SKM-1 treated with dmso at 0.1 percent for 144 hours (cell line): ENCODE results near the gene TRAK1.
A peak's percentile ranks its signal among the peaks of the same experiment; 100 is the strongest.

ENCODE experiments used
- DNase-seq: peaks from one replicate; lab custom pipeline; 2025; ENCODE audit not compliant: unreplicated experiment; lab: John Stamatoyannopoulos, UW

Gene TRAK1

DNA sequence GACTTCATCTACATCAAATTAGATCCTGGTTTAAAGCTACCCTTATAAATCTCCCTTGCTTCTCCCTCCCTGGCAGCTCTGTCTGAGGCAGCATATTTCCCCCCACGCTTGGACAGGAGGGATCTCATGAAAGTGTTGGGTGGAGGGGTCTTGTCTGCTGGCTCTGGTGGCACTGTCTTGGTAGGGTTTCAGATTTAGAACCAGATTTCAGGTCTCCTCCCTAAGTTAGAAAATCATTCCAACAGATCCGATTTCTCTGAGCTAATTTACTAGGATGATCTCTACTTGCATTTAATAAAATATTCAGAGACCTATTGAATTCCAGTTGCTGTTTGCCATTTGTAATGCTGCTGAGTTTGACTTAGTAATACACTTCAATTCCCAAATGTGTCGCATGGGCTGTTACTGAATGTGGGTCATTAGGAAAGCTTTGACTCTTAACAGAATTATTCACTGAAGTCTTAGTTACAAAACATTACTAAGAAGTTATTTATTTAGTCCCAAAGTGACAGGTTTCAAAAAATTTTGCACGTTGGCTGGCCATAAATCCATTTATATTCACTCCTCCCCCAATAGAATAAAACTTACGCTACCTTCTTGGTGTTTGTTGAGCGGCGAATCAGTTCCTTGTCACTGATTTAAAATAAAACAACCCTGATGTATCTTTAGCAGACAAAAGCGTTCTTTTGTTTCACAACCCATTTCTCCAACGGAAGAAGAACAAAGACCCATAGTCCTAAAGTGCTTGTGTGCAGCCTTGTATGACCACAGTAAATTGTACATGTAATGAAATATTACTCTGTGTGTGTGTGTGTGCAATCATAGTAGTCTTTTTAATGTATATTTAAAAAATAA is 84.5 kb downstream of the TRAK1 start:
- DNase-seq: no peak

DNA sequence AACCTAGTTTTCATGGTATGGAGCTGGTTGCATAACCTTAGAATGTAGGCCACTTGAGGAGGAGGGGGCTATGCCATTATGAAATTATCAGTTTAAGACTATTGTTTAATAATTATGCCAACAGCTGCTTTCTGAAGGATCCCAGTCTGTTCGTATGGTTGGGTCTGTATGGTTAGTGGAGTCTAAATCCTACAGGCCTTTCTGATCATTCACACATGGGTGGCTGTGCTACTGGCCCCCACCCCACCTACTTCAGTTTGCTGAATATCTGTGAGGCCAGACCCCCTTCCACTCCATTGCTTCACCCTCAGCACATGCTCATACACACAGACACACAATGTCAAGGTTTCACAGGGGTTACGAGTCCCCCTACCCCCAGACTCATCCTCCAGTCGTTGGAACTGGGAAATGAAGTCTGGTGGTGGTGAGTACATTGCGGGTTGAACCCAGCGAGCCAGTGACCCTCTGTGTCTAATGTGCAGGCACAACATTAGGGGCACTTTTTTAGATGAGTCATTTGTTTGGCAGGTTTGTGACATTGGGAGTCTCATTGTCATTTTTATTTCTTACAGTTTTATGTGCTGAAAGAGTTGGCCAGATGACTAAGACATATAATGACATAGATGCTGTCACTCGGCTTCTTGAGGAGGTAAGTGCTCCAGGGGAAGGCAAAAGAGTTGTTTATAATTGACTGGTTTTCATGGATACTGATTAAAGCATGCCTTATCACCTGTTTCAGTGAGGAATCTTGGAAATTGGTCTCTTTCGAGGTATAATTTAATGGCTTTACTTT is 85.3 kb downstream of the TRAK1 start:
- DNase-seq: no peak

DNA sequence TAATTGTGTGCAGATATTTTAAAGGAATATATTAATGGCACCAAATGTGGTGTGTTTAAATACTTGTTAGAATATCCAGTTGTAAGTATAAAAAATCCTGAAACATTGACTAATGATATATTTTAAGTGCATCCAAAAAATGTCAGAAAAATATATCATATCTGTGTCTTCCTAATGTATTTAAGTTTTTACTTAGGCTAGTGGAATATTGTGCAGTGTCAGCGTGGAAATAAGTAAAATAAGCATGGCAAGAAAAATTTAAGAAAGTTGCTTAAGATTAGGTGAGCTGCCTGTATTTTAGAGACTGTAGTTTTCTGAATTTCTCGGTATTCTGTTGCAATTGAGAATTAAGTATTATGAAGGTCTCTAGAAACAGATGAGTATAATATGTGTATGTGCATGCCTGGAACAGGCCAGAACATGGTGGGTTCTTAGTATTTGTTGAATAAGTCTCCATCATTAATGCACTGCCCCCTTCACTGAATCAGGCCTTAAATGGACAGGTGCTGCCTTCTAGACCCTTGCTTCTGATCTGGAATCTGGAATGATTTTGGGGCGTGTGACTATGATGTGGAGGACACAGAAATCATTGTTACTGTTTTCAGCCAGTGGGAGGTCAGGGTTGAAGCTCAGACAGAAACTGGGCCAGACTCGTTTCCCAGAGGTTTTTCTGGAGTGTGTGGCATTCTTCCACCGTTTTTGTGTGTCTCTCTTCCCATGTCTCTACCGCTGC is 86.1 kb downstream of the TRAK1 start:
- DNase-seq: no peak

DNA sequence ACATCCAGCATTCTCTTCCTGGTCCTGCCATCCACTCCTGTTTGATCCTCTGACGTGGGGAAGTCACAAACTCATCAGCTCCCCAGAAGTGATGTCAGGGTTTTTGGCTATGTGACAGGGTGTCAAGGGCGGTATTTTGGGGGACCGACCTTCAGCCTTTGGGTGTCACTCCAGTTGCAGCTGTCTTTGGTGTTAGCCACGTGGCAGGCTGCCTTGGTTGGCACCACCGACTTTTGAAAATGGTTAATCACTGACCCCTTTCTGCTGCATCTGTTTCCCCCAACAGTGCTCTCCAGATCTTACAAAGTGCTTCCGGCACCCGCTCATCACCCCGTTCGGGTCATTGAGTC is 86.6 kb downstream of the TRAK1 start:
- no peak for DNase-seq

DNA sequence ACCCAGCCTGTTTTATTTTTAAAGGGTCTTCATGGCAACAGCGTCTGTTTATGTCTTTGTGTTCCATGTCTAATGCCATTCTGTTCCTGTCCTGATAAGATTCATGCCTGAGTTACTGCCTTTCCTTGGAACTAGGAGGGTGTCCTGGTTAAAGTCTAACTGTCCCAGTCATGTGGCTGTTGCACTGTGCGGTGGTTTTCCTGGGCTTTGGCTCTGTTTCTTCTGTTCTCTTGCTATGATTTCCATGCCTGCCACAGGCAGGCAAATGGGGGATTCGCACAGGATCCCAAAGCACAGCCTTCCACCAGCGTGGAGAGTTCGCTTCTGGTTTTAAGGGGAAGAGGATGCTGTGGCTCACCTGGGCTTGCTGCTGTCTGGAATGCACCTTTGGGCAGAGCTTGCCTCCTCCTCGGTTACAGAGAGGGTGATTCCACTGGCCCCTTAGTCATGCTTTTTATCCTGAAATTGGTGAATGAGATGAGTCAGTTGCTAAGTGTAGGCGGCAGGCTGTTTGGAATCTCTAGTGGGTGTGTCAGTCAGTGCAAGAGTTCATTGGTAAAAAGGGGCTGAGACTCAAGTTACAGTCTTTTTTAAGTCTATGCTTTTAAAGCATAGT is 88.1 kb downstream of the TRAK1 start:
- no peak for DNase-seq

DNA sequence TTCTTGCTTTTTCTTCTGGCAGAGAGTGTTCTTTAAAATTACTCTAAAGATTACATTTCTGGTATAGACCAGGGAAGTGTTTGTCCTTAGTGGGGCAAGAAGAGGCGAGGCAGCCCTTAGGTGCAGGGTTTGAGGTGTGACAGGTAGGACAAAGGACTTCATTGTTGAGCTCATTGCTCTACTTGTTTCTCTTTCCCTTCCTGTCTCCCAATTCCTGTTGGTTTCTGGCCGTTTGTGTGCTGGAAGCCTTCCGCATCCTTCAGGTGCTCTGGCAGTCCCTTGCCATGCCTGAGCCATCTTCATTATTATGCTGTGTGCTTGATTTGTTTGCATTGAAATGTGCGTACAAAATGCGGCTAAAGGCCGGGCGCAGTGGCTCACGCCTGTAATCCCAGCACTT is 89.7 kb downstream of the TRAK1 start:
- no peak for DNase-seq

DNA sequence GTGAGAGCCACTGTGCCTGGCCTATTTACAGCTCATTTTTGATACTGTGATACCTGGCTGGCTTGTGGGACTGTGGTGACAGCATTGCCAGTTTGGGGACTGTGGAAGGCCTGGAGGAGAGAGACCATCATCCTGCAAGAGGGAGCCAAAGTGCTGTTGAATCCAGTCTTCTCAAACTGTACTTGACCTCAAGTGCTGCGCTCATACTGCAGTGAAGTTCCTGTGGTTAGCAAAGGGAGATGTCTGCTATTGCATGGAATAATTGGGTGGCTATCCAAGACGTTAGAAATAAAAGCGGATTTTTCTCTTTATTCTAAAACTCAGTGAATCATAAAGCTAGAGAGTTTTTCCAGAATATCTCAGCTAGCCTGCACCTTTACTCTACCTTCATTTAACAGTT is 91.4 kb downstream of the TRAK1 start:
- DNase-seq: no peak

DNA sequence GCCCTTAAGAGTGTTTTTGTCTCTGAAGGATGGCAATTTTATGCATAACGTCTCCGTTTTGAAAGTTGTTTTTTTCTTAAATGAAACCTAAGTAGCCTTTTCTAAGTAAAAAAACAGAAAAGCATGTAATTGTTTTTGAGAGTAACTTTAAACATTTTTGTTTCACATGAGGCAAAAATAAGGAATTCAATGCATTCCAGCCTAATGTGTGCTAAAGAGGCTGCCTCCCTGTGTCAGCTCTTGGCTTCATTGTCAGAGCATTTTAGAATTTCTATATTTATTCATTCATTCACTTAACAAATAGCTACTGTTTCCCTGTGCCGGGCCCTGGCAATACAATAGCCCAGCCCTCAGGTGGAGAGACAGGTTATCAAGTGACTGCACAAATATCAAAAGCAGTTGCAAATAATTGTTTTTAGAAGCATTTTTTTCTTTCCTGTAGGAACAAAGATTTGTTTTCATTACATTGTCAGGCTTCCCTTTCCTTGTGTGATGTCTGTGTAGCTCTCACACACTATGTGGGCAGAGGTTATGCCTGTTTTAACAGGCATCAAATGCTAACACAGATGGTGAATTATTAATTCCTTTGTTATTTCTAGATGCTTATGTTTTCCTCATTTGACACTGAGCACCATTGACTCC is 93.0 kb downstream of the TRAK1 start:
- DNase-seq: no peak

DNA sequence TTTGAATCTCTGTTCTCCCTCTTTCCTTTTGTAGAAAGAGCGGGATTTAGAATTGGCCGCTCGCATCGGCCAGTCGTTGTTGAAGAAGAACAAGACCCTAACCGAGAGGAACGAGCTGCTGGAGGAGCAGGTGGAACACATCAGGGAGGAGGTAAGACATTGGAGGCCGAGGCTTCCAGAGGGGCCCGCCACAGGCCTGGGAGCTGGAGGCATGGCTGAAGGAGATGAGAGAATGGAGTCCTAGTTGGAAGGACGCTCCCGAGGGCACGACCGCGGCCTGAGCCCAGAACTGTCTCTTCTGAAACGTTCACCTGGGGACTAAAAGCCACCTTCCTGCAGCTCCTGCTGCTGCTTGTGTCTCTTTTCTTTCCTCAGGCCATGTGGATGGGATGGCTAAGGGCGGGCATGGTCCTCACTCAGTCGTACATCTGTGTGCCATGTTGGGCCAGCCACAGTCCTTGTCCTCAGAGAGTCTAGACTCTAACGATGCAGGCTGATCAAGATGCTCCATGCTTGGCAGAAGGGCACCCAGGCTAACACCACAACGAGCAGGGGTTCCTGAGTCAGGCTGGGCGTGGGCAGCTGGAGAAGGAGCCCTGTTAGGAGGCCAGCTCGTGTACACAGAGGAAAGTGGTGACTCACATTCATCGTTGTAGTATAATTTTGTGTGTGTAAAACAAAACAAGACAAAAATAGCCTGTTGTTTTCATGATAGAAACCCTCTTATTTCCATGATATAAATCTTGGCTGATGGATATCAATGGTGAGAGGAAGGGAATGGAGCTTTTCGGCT is 93.7 kb downstream of the TRAK1 start:
- DNase-seq: no peak

DNA sequence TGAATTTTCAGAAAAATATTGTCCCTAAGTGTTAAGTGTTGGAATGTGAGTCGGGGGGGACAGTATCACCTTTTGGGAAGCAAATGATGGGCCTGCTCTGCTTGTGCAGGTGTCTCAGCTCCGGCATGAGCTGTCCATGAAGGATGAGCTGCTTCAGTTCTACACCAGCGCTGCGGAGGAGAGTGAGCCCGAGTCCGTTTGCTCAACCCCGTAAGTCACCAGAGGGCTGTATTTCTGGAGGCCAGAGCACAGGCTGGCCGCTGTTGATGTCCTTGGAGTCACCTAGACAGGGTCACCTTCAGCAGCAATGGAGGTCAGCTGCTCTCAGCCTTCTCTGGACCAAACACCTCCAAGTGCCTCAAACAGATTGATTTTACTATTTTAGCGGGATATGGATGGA is 96.8 kb downstream of the TRAK1 start:
- DNase-seq: no peak

DNA sequence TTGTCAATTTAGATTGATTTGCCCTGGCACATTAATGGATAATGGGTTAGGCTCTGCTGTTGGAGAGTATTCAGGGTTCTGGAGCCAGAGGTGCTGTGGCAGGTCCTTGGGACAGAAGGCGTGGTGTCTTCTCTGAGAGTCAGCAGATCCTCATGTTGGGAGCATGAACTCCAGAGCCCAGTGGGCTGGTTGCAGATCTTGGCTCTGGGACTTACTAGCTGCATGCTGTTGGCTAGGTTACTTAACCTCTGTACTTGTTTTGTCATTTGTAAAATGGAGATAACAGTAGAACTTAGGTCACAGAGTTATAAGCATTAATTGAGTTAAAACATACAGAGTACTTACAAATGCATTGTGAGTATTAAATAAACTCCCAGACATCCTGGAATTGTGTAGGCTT is 97.2 kb downstream of the TRAK1 start:
- DNase-seq: no peak

DNA sequence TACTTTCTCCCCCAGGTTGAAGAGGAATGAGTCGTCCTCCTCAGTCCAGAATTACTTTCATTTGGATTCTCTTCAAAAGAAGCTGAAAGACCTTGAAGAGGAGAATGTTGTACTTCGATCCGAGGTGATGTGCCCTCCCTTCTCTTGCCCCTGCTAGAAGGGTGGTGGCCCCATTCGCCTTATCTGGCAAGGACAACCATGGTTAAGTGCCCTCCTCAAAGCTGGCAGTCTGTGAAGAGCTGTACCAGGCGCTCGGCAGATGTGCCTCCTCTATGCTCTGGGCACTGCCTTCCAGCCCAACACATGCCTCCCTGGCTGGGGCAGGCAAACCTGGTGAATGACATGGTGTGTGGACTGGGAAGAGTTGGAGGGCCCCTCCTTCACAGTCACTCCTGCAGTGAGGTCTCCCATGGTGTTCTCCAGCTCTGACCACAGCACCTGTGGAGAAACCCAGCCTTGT is 97.9 kb downstream of the TRAK1 start:
- DNase-seq: no peak

DNA sequence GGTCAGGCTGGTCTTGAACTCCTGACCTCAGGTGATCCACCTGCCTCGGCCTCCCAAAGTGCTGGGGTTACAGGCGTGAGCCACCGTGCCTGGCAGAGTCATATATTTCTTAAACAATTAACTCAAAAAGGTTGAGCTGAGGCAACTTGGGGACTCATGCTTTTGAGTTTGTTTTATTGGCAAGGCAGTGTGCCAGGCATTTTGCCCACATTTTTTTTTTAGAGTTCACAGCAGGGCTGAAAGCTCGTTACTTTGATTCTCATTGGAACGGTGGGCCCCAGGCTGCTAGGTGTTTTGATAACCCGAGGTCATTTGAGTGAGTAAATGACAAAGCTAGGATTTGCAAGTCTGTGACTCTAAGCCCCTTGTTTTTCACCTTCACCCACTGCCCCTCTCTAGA is 98.6 kb downstream of the TRAK1 start:
- DNase-seq: no peak

DNA sequence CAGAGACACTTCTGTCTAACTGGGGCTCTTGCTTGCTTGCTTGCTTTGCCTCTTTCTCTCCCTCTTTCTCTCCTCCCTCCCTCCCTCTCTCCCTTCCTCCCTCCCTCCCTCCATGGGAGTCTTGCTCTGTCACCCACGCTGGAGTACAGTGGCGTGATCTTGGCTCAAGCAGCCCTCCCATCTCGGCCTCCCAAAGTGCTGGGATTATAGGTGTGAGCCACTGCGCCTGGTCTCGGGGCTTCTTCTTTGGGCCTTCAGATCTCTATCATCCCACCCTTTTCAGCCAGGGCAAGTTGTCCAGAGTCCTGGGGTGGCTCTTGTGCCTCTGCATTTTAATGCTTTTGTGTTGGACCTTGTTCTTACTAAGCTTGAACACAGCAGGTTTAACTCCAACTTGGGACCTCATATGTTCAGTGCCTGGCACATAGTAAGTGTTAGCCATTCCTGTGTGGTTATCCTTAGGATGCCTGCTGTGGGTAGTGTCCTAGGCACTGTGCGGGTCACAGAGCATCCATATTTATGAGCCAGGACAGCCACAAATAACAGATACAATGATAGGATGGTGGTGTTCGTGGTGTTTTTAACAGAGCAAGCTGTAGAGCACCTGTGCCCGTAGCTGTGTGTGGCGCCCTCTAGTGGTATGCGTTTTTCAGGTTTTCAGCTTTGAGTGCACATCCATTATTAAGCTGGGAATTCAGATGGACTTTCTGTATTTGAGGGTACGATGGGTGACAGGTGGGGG is 99.7 kb downstream of the TRAK1 start:
- no peak for DNase-seq

DNA sequence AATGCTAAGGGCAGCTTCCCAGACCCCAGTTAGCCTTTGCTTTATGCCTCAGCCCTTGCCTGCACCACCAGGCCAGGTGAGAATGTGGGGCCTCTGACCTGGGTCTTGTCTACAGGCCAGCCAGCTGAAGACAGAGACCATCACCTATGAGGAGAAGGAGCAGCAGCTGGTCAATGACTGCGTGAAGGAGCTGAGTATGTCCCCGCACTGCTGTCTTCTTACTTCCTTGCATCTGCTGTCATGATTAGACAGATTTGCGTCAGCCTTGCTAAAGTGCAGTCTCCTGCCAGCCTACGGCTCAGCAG is 100.2 kb downstream of the TRAK1 start:
- no peak for DNase-seq

DNA sequence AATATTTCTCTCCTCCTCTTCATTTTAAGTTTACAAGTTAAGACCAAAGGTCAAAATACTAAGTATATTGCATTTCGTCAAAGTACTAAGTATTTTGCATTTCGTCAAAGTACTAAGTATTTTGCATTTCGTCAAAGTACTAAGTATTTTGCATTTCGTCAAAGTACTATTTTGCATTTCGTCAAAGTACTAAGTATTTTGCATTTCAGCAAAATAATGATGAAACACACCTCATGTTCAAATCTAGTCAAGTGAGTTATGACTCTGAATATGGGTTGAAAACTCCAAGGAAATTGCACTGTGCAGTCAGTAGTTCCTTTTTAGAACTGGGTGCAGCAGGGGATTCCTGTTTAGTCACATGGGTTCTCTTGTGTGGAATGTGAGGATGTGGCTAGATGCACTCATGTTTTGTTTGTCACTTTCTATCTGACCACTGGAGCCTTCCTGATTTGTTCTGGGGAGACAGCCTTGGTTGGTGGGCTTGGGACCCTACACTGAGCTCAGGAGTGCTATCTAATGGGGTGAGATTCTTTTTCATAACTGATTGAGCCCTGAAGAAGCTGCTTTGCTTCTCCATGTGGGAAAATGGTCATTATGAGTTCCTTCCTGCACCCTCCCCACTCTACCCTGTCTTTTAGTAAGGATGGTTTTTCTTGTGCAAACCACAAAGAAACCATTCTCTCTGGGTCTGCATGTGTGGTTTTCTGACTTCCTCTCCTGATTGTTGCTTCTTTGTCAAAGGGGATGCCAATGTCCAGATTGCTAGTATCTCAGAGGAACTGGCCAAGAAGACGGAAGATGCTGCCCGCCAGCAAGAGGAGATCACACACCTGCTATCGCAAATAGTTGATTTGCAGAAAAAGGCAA is 101.4 kb downstream of the TRAK1 start:
- peak; percentile 52 for DNase-seq

DNA sequence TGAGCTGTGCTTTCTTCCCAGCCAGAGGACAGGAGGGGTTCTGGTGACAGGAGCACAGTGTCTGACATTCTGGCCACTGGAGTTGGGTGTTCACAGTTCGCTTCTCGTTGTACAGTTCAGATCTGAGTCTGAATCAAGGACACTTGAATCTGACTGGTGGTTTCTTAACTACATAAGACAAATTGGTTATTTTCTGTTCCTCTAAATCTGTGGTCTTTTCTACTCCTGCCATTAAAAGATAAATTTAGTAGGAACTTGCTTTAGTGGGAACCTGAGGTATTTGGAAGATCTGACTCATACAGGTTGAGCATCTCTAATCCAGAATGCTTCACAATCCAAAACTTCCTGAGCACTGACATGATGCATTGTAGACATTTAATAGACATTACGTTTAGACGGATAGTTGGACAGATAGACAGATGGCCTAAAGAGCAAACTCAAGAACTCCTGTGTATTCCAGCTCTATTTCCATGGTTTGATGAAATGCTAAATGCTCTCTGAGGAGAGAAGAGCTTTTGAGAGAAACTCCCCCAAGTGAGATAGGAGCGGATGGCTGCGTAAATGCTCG is 103.9 kb downstream of the TRAK1 start:
- DNase-seq: no peak

DNA sequence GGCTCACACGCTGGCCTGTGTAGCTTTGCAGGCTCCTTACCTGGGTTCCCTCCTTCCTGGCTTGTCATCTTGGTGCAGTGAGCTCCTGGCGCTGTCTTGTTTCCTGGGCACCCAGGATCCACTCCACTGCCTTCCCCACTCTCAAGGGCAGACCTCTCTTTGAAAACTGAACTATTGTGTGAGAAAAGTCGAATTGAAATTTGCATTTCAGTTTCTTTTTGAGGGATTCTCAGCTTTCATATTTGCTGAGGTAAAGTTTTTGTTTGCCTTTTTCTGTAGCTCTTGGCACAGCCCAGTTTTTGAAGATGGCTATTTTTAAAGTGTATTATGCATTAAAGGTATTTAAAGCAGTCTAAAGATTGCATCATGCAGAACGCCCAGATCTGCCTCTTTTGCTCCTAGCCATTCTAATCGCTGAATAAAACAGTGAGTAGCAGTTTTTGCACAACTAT is 104.7 kb downstream of the TRAK1 start:
- DNase-seq: no peak
